CD4-positive, alpha-beta T cell treated with Interleukin-6 at 100 ng/mL for 8 hours (primary cell): ENCODE results near the gene LDHD.

Experiments
- DNase-seq: peaks from one replicate; pipeline ENCODE4 v3.0.0-alpha.2; 2020; ENCODE audit warnings: mixed read lengths, low spot score

Gene LDHD

DNA sequence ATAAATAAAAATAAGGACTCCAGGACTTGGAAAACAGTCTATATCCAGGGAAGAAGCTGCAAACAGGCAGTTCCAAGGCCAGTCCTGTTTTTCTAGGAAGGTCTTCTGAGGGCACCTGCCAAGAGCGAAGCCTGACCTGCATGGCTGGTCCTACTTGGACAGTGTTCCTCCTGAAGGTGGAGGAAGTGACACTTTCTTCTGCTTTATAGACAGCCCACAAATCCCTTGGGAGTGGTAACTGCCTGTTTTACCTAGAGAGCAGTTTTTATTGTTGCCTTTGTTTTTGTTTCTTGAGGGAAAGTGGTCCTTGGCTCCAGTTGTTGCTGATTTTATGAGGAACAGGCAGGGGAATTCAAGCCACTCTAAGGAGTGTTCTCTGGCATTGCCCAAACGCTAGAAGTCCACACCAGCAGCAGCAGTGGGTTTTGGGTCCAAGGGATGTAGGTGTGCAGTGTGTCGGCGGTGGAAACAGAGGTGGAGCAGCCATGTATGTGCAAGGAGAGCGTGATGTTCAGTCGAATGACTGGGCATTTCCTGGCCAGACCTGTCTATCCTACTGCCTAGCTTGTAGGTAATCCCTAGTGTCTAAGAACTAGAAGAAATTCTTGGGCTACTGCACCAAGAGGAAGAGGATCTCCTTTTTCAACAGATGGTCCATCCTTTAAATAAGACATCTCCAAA is 35.3 kb downstream of the LDHD start:
- no peak for DNase-seq

DNA sequence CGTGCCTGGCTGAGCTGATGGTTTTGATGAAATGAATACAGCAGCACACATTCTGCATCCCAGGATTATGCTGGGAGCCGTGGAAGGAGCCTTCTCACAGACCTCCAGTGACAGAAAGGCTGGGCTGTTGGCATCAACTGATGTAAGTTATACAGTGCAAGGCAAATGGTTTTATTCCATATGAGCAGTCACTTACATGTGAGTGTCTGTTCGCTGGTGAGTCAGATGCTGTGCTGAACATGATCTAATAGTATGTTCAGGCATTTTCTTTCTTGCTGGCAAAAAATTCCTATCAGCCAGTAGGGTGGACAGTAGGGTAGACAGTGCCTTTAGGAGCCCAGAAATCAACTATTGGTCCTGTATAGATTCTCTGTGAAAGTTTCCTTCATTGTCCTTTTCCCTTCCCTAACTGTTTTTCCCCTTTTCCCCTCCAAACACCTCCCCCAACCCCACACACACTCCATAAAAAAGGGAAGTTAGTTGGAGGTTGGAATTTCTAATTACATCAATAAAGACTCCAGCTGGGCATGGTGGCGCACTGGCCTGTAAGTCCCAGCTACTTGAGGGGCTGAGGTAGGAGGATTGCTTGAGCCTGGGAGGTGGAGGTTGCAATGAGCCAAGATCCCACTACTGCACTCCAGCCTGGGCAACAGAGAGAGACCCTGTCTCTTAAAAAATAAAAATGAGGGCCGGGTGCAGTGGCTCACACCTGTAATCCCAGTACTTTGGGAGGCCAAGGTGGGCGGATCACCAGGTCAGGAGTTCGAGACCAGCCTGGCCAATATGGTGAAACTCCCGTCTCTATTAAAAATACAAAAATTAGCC is 36.2 kb downstream of the LDHD start:
- no peak for DNase-seq

DNA sequence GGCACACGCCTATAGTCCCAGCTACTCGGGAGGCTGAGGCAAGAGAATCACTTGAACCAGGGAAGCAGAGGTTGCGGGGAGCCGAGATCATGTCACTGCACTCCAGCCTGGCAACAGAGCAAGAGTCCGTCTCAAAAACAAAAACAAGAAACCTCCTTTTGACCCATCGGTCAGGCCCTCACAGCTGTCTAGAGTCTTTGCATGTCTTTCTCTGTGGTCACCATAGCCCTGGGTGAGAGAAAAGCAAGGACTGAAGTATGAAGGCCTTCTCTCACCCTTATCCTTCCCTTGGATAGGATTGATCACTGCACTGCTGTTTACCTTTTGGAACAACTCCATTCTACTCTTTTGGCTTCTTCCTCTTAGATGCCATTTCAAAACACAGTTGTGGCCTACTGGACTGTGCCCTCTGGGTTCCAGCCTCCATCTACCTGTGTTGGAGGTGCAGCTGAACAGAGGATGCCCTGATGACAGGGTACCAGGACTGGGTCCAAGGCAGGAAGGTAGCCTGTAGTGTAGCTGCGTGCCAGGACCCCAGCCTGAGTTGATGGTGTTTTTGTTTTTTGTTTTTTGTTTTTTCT is 37.1 kb downstream of the LDHD start:
- DNase-seq: no peak

DNA sequence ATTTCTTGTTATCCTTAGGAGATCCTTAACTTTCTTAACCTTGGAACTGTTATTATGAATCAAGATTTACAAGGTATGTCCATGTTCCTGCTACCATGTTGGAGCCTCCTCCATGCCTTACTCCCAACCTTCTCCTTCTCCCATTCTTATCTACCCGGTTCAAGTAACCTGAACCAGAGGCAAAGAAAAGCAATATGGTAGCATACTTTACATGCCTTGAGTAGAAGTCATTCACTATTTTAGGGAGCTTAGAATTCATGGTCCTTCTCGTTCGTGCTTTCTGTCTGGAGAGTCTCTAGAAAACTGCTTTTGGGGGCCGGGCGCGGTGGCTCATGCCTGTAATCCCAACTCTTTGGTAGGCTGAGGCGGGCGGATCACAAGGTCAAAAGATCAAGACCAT is 37.7 kb downstream of the LDHD start:
- DNase-seq: no peak

DNA sequence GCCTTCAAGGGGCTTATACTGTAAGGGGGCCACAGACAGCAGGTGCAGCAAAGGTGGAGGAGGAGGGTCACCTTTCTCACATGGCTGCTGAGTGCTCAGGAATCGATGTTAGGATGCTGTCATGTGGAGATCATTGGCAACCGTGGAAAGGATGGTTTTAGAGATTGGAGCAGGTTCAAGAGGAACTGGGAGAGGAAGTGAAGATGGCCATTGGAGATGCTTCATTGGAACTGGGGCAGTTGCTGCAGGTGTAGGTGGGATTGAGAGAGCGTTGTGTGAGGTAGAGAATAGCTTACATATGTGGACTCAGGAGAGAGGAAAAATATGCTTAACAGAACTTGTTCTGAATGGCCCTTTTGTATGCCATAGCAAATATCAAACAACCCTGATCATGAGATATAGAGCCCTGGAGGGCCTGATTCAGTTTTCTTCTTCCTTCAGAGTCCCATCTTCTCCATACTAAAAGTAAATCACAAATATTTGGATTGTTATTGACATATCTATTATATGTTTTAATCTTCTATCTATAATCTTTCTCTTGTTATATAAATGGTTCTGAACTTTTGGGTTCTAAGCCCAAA is 40.8 kb downstream of the LDHD start:
- no peak for DNase-seq

DNA sequence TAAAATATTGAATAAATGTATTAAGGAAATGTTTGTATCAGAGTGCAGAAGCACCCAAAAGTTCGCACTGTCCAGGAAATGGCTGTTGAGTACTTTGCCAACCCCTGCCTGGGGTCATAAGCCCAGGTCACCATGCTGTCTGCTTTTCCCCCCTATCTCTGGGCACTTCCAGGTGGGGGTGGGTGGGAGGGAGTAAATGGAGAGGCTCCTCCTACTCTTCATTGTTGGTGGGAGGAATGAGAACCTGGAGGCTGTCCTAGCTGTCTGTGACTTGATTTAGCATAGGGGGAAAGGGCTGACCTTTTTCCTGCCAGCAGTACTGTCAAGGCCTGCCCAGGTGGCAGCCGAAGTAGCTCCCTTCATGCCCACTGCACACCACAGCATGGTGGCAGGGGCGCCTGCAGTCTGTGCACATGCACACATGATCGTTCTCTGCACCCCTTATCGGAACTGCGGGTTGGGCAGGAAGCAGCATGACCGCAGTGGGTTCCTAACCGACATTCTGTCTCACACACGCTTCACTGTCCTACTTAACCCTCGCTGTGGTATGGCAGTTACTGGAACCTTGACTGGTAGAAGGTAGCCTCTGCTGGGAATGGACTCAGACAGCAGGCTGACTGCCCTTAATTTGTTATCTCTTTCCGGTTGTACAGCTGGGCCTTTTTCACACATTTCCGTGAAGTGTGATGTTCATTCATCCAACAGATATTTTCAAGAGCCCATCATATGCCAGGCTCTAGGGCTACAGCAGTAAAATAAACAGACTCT is 41.5 kb downstream of the LDHD start:
- peak; percentile 94 for DNase-seq

DNA sequence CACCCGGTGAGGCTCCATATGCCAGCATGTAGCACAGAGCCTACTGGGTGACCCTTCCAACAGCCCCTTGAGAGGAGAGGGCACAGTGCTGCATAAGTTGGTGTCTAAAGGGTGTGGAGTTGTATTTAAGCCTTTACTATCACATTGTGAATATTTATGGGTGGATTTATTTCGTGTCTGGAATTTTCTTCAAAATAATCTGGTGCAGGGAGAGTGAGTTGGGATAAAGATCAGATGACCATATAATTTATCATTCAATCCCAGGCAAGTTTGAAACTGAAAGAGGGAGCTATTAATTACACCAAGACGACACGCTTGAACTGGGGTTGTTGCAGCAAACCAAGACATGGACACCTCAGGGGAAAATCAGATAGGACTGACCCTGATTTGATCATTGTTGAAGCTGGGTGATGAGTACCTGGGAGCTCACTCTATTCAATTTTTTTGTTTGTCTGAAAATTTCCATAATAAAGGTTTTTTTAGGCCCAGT is 42.2 kb downstream of the LDHD start:
- no peak for DNase-seq

DNA sequence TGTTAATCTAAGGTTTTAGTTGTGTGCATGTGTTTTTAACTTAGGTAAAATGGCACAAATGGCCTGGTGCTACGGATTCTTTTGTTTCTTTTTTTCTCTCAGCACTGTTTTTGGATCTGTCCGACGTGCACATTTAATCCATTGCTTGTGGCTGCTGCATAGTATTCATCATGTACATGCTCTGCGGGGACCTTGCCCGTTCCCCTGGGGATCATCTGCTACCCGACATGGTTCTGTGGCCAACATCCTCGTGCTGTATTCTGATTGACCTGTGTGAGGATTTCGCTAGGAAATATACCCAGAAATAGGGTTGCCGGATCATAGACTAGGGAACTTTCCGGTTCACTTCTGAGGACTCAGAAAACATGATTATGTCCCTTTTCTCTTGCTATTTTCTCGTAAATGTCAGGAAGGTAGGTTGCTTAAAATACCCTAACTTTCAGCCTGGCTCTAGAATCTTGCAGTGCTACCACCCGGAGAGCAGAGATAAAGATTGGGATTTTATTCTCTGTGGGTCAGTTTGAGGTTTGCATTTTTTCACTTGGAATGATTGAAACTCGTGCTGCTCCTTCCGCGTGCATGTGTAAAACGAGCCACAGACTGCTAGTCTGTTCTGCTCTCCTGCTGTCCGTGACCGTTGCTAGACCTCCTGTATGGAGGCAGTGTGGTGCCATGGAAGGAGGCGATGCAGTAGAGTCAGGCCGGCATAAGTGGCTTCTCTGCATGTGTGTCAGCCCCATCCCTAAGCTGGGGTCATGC is 42.9 kb downstream of the LDHD start:
- DNase-seq: no peak

DNA sequence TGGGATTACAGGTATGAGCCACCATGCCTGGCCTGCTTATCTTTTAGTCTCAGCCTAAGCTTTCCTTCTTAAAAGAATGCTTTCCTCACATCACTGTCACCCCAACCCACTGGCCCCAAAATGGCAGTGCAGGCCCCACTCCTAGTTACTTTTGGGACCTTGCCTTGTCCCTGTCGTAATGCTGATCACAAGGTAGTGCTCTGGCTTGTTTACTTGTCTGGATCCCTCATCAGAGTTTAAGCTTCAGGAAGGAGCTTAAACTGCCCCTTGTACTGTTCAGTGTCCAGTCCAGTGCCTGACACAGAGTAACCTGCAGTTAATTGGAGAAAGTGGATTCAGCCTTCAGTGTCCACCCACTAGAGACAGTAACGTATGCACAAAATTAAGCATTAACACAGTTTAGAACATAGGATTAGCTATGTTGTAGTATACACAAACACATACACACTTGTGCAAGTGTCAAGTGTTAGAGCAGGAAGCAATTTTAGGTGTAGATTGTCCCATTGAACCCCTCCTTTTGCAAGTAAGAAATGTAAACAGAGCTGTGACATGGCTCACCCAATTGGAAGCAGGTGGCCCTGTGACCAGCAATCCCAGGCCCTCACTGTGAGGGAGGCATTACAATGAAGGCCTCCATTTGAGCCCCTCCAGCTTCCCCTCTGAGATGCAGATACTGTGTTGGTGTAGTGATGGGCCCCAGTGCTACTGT is 44.2 kb downstream of the LDHD start:
- DNase-seq: no peak

DNA sequence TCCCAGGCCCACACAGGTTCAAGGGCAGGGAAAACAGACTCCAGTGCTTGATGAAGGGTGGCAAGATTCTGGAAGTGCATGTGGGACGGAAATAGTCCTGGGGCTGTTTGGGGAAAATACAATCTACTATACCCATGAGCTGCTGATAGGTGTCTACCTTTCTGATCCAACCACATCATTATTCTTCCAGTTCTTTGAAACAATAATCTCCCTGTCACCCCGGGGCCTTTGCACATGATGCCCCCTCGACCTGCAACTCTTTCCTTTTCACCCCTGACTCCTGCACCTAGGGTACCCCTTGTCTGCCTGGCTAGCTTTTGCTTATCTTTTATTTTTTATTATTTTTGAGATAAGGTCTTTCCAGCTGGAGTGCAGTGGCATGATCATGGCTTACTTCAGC is 45.0 kb downstream of the LDHD start:
- no peak for DNase-seq

DNA sequence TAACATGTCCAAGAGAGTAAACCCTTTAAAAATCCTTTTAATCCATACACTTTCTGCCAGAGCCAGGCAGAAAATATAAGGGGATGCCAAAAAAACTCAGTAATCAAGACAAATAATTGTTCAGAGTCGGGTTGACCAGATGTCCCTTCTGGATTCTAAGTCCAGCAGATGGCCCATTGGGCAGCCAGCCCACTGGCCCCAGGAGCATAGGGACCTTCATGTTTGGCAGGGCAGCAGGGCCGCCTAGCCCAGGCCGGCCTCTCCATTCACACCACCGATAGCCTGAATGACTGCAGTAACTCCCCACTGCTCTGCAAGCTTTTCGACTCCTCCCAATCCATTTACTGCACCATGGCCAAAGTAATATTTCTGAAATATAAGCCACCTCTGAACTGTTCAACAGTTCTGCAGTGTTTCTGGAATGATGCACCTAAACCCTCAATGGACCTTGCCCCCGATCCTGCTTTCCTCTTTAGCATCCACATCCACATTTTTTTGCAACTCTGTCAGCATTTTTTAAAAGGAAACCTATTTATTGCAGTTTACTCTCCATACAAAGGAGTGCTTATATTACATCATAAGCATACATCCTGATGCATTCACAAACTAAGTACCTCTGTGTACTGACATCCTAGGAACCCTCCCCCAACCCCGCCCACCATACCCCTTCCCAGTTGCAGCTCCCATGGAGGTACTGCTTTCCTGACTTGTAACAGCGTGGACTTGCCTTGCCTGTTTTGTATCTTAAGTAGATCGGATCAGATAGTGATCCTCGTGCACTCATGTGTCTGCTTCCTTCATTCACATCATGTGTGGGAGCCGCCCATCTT is 46.4 kb downstream of the LDHD start:
- DNase-seq: no peak

DNA sequence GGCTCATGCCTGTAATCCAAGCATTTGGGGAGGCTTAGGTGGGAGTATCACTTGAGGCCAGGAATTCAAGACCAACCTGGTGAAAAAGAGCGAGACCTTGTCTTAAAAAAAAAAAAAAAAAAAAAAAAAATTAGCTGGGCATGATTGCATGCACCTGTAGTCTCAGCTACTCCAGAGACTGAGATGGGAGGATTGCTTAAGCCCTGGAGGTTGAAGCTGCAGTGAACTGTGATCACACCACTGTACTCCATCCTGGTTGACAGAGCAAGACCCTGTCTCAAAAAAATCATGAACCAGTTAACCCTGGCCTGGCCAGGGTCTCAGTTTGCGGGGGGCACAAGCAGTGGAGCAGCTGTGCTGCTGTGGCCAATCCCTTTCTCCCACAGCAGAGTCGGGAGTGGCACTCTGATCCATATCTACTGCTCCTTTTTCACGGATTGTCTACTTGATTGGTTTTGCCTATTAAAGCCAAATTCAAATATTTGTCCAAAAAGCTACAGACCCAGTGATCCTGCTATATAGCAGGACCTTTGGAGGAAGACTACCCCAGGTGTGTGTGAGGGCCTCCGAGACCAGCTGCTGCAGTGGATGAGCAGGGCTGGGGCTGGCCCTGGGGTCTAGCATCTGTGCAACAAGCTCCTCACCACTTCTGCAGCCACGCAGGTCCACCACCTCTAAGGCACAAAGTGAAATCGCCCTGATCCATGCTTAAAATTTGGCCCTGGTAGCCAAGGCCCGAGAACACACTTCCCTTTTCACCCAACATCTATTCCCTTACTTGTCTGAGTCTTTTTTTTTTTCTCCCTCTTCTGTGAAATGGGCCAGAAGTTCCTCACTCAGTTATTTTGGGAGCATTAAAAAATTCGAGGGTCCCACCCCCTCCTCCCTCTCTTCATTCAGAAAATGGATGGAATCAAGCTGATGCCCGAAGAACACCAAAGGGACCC is 48.2 kb downstream of the LDHD start:
- no peak for DNase-seq

DNA sequence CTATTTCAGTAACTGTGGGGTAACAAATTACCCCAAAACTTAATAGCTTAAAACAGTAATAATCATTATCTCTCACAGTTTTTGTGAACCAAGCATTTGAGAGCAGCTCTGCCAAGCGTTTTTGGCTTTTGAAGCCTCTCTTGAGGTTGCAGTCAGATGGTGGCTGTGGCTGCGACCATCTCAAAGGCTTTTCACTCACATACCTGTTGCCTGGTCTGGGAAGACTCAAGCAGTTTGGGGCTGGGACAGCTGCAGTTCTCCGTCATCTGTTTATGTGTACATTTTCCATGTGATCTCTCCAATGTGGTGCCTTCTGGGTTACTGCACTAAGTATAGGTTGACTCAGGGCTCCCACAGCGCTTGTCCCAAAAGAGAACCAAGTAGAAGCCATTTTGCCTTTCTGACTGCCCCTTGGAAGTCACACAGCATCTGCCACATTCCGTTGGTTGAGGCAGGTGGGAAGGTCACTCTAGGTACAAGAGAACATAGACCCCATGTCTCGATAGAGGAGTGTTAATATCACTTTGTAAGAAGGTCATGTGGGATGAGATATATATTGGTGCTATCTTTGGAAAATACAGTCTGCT is 49.6 kb downstream of the LDHD start:
- DNase-seq: no peak

DNA sequence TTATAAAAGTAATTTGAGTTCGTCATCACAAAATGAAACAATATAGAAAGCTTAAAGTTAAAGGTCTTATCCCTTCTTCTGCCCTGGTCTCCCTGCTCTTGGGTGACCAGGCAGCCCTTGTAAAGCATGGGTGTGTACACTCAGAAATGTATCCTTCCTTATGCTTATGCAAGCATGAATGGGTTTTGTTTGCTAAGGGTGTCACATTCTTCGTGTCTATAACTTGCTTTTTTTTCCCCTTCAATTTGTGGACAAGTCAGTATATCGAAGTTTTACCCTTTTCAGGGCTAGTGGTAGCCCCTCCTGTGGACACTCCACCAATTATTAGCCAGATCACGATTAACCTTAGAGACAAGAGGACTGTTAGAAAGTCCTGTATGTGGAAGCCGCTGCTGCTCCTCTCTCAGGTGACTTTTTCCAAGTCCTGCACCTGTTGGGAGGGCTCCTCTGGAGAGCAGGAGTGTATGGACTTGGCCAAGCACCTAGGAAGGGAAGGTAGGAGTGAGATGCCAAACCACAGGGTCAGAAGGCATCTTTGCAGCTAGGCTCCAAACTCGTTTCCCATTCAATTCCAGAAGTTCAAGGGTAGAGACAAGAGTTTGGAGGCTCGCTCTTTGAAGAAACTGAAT is 50.9 kb downstream of the LDHD start:
- DNase-seq: no peak

DNA sequence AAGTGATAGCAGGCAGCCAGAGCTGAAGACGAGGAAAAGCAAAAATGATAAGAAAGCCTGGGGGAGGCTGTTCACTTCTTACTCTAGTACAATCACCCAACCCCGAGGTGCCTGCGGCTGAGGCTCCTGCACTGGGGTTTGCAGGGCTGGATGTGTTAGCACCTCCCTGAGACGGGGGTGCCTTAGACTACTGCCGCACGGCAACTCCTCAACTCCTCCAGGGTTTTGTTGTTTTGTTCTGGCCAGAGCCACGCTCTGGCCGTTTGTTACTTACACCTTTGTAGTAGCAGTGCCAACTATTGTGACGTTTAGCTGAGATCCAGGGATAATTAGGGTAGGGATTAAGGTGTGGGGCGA is 51.5 kb downstream of the LDHD start:
- peak; percentile 33 for DNase-seq

DNA sequence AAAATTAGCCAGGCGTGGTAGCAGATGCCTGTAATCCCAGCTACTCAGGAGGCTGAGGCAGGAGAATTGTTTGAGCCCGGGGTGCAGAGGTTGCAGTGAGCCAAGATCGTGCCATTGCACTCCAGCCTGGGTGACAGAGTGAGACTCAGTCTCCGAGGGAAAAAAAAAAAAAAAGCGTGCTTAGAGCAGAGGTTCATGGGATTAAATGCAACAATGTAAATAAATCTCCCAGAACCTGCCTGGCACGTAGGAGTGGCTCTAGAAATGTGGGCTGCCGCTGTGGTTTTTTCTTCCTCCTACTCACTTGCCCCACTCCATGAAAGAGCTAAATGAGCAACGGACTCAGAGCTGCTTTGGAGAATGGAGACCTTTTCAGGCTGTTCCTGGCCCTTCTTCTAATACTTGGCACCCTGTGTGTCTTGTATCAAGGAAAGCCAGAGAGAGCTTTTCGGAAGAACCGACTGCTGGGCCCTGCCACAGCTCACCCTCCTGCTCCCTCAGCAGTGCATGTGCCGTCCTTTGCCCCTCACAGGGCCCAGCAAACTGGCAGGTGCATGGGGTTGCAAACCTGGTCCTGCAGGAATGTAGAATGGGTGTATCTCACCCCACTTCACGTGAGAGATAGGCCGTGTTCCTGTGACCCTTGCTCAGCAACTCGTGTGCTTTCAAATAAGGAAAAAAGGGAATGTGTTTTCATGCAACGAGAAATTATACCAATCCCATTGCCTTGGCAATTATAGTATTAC is 52.0 kb downstream of the LDHD start:
- DNase-seq: peak; percentile 36

DNA sequence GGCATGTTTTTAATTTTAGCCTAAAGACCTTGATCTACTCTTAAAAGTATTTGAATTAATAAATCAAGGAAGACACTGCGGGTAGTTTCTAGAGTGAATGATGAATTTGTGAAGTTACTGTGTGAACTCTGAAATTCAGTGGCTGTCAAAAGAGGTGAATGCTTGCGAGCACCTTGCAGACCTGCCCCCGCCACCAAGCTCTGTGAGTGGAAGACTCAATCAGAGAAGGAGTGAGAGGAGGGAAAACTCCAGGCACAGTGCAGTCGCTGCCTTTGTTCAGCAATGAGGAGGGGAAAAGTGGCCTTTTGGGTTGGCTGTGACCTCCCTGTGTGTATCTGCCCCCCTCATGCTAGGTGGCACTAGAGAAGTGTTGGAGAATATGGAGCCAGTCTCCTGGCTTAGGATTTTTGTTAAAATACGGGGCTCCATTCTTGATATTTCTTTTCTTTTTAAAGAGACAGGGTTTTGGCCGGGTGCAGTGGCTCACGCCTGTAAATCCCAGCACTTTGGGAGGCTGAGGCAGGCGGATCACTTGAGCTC is 53.0 kb downstream of the LDHD start:
- no peak for DNase-seq
